PC-3 (cell line): Measurements from ENCODE around the gene GPRC5B. TPM values are rescaled to one million over a fixed set of nuclear protein-coding genes. Genes with fewer than 3 reads are reported as not detected.

Source experiments
- ATAC-seq: fragments of 200-7000 bp; cut with Tn5 transposase; 2 replicates; pipeline ENCODE4 v1.9.1; 2020; ENCODE audit warnings: mild to moderate bottlenecking, moderate library complexity
- BruUV-seq: library from RNA; stranded (reverse); fragments of 400-500 nt; replicated peaks from 2 replicates; lab custom pipeline; 2021; lab: Mats Ljungman, UMichigan
- CTCF ChIA-PET: fragments of 300-600 bp; sonication (Branson Sonifier 250); formaldehyde crosslinking; loops from one replicate; lab custom pipeline; 2022; ENCODE audit warnings: antibody characterized with exemption; lab: Charles Lee
- POLR2A ChIA-PET: fragments of 300-600 bp; sonication (Branson Sonifier 250); formaldehyde crosslinking; loops from one replicate; lab custom pipeline; 2022; ENCODE audit warnings: antibody characterized with exemption; ENCODE audit not compliant: unreplicated experiment; lab: Charles Lee
- DNase-seq: peaks from one replicate; pipeline ENCODE4 v3.0.0-alpha.2; 2015
- H2AFZ ChIP-seq: fragments of 300-600 bp; sonication (generic); 2 replicates; pipeline ENCODE4 v1.6.0; 2016; ENCODE audit warnings: antibody characterized with exemption, low read length
- H3F3A ChIP-seq: fragments of 300-600 bp; sonication (generic); one replicate; pipeline ENCODE4 v1.6.0; 2017; ENCODE audit warnings: antibody characterized with exemption, low read length, control low read depth, mild to moderate bottlenecking; ENCODE audit not compliant: unreplicated experiment
- H3K27ac ChIP-seq: fragments of 300-600 bp; sonication (generic); 2 replicates; pipeline ENCODE4 v1.5.1; 2016; ENCODE audit warnings: mild to moderate bottlenecking, low read length
- H3K27me3 ChIP-seq: fragments of 300-600 bp; sonication (generic); 2 replicates; pipeline ENCODE4 v1.6.1; 2016; ENCODE audit warnings: low read length, mixed read lengths
- H3K36me3 ChIP-seq: fragments of 300-600 bp; sonication (generic); 2 replicates; pipeline ENCODE4 v1.6.1; 2016; ENCODE audit warnings: low read depth, mixed run types, low read length, mixed read lengths
- H3K4me1 ChIP-seq: fragments of 300-600 bp; sonication (generic); 2 replicates; pipeline ENCODE4 v1.5.1; 2016; ENCODE audit warnings: low read length; ENCODE audit not compliant: insufficient read depth
- H3K4me2 ChIP-seq: fragments of 300-600 bp; sonication (generic); 2 replicates; pipeline ENCODE4 v1.6.0; 2016; ENCODE audit warnings: low read length
- H3K4me3 ChIP-seq: fragments of 300-600 bp; sonication (generic); 2 replicates; pipeline ENCODE4 v1.5.1; 2016; ENCODE audit warnings: mild to moderate bottlenecking, low read length, mixed read lengths
- H3K79me2 ChIP-seq: fragments of 300-600 bp; sonication (generic); 2 replicates; pipeline ENCODE4 v1.6.1; 2017; ENCODE audit warnings: low read length, mixed read lengths
- H3K9ac ChIP-seq: fragments of 300-600 bp; sonication (generic); 2 replicates; pipeline ENCODE4 v1.6.0; 2016; ENCODE audit warnings: mild to moderate bottlenecking, low read length
- H3K9me2 ChIP-seq: fragments of 300-600 bp; sonication (generic); replicated peaks from 2 replicates; pipeline ENCODE4 v1.6.1; 2016; ENCODE audit warnings: mixed run types, low read length, mixed read lengths
- H3K9me3 ChIP-seq: fragments of 300-600 bp; sonication (generic); 2 replicates; pipeline ENCODE4 v1.6.1; 2016; ENCODE audit warnings: low read length, mixed read lengths
- H4K20me1 ChIP-seq: fragments of 300-600 bp; sonication (generic); 2 replicates; pipeline ENCODE4 v1.6.1; 2016; ENCODE audit warnings: low read length, mixed read lengths
- EZH2 ChIP-seq: fragments of 300-600 bp; sonication (generic); IDR thresholded peaks from one replicate; pipeline ENCODE4 v1.6.1; 2017; ENCODE audit warnings: antibody characterized with exemption, mild to moderate bottlenecking, low read length; ENCODE audit not compliant: unreplicated experiment
- EZH2phosphoT487 ChIP-seq: fragments of 300-600 bp; sonication (generic); IDR thresholded peaks from 2 replicates; pipeline ENCODE4 v1.6.1; 2018; ENCODE audit warnings: mild to moderate bottlenecking, antibody characterized with exemption, low read length, borderline replicate concordance
- intact Hi-C: fragments of 100-400 bp; cut with micrococcal nuclease; formaldehyde crosslinking; loops from 2 replicates; pipeline ENCODE4 v1.9.0; 2023
- total RNA-seq: library from RNA; depleted of rRNA; stranded (reverse); fragments of >200 nt; gene quantifications from 2 replicates; pipeline ENCODE4 v1.2.3, GENCODE V29; 2014
- TF ChIP-seq, protein P1 (sequence below): fragments of 300-600 bp; sonication (generic); conservative IDR thresholded peaks from 2 replicates; pipeline ENCODE4 v1.5.1; 2017; ENCODE audit warnings: antibody characterized with exemption, low read depth, mild to moderate bottlenecking, low read length

GPRC5B gene
- total RNA-seq, 1 experiment from 2014 or later: 5.5 TPM

DNA sequence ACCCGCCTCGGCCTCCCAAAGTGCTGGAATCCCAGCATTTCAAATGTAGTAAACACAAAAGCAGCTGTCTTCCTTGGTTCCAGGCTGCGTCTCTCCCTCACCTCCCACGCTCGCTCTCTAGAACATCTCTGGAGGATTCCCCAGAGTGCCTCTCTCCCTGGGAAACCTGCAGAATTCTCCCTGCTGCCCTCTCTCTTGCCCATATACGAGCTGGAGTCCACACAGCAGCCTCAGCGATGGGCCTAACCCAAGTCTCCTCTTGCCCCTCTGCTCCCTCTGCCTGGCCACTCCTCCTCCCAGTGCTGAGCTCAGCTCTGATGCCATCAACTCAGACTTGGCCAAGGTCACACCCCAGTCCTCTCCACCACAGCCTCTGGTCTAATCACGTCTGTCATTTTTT, 10.6 kb downstream of the GPRC5B start:
- no peaks in the 10 kb centered on the region for H3K4me1 ChIP-seq
- H3K27ac ChIP-seq: no peak overlapping the region
- CTCF ChIA-PET: no interaction called here
- H3K27me3 ChIP-seq: no peaks in the 10 kb centered on the region
- no TSS peak for BruUV-seq
- no peaks in the 10 kb centered on the region for H3K36me3 ChIP-seq
- H3K4me3 ChIP-seq: no peak overlapping the region
- intact Hi-C loops: no loop called here
- POLR2A ChIA-PET: no interaction called here
- H3K9me3 ChIP-seq: no peaks in the 10 kb centered on the region
- H3K4me2 ChIP-seq: no peak overlapping the region
- H4K20me1 ChIP-seq: no peaks in the 10 kb centered on the region
- no peaks in the 10 kb centered on the region for H3K9me2 ChIP-seq
- H3F3A ChIP-seq: no peaks in the 10 kb centered on the region
- no peak for ATAC-seq
- no peak for DNase-seq
- H2AFZ ChIP-seq: no peak overlapping the region
- no peaks in the 10 kb centered on the region for H3K79me2 ChIP-seq
- H3K9ac ChIP-seq: no peak overlapping the region
- TF ChIP-seq, protein P1, sequence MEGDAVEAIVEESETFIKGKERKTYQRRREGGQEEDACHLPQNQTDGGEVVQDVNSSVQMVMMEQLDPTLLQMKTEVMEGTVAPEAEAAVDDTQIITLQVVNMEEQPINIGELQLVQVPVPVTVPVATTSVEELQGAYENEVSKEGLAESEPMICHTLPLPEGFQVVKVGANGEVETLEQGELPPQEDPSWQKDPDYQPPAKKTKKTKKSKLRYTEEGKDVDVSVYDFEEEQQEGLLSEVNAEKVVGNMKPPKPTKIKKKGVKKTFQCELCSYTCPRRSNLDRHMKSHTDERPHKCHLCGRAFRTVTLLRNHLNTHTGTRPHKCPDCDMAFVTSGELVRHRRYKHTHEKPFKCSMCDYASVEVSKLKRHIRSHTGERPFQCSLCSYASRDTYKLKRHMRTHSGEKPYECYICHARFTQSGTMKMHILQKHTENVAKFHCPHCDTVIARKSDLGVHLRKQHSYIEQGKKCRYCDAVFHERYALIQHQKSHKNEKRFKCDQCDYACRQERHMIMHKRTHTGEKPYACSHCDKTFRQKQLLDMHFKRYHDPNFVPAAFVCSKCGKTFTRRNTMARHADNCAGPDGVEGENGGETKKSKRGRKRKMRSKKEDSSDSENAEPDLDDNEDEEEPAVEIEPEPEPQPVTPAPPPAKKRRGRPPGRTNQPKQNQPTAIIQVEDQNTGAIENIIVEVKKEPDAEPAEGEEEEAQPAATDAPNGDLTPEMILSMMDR: no peak
- no peak for TF ChIP-seq EZH2phosphoT487
- no peak for TF ChIP-seq EZH2

- H3K4me1 ChIP-seq: no peaks in the 10 kb centered on the region
- TF ChIP-seq EZH2: no peak
- no peak for TF ChIP-seq EZH2phosphoT487
- TF ChIP-seq, protein P1: no peak
- intact Hi-C loops: no loop called here
- no peaks in the 10 kb centered on the region for H3K27me3 ChIP-seq
- H3K36me3 ChIP-seq: no peaks in the 10 kb centered on the region
- no peaks in the 10 kb centered on the region for H3K9me2 ChIP-seq
- POLR2A ChIA-PET: no interaction called here
- no peak overlapping the region for H3K4me2 ChIP-seq
- H3F3A ChIP-seq: no peaks in the 10 kb centered on the region
- no peak for ATAC-seq
- H4K20me1 ChIP-seq: no peaks in the 10 kb centered on the region
- CTCF ChIA-PET: no interaction called here
- no peak overlapping the region for H3K9ac ChIP-seq
- no TSS peak for BruUV-seq
- no peak overlapping the region for H3K27ac ChIP-seq
- no peak overlapping the region for H2AFZ ChIP-seq
- H3K4me3 ChIP-seq: no peak overlapping the region
- H3K9me3 ChIP-seq: no peaks in the 10 kb centered on the region
- H3K79me2 ChIP-seq: no peaks in the 10 kb centered on the region
- no peak for DNase-seq
Observed at GRCh38 chr16:19872935-19873334, 11.7 kb downstream of the GPRC5B start.

DNA sequence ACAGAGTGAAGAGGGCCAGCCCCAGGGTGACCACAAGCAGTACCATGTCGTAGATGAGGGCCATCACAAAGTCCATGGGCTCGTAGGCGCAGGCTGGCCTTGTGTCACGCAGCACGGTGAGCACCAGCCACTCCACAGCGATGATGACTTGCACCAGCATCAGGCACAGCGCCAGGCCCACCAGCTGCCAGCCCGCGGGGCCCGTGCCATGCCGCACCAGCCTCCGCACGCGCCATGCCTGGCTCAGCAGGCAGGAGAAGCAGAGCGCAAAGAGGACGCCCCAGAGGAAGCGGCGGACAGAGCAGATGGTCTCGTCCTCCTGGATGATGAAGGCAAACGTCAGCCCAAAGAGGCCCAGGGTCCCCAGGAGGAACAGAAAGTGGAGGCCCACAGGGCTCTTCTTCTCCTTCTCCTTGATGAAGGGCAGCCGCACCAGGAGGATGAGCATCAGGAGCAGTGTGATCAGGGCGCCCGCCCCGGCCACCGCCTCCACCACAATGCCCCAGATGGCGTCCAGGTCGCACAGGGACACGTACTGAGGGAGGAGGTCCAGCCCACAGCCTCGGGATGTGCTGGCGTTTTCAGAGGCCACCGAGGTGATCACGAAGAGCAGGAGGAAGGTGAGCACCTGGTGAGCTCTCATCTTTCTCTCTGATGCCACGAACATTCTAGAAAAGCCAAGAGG, 12.3 kb downstream of the GPRC5B start:
- no peaks in the 10 kb centered on the region for H3F3A ChIP-seq
- ATAC-seq: no peak

More for the DNA sequence above, 12.3 kb downstream of the GPRC5B start:
- no peak overlapping the region for H3K4me2 ChIP-seq
- CTCF ChIA-PET: no interaction called here
- no peak for DNase-seq
- no peaks in the 10 kb centered on the region for H3K36me3 ChIP-seq
- no peaks in the 10 kb centered on the region for H3K9me3 ChIP-seq
- H3K4me3 ChIP-seq: no peak overlapping the region
- H3K79me2 ChIP-seq: no peaks in the 10 kb centered on the region
- no peaks in the 10 kb centered on the region for H3K9me2 ChIP-seq
- no peak overlapping the region for H3K9ac ChIP-seq
- H3K27ac ChIP-seq: no peak overlapping the region
- H4K20me1 ChIP-seq: no peaks in the 10 kb centered on the region
- H3K27me3 ChIP-seq: no peaks in the 10 kb centered on the region
- POLR2A ChIA-PET: no interaction called here
- intact Hi-C loops: no loop called here
- TF ChIP-seq, protein P1: no peak
- TF ChIP-seq EZH2phosphoT487: no peak
- TF ChIP-seq EZH2: no peak
- no peak overlapping the region for H2AFZ ChIP-seq
- H3K4me1 ChIP-seq: no peaks in the 10 kb centered on the region
- BruUV-seq: no TSS peak
